ENCODE data around the gene TRAPPC14. TPM values are rescaled to one million over a fixed set of nuclear protein-coding genes. Genes with fewer than 3 reads are reported as not detected.
A peak's percentile ranks its signal among the peaks of the same experiment; 100 is the strongest.
"Not testable (repeated sequence)": the region's sequence is repeated elsewhere in the genome, so short reads cannot be mapped to it uniquely, and the experiment has no call there.

Gene TRAPPC14
- total RNA-seq, 6 donors from 2014 or later: 12.6 to 108 (median 25.3) TPM

DNA sequence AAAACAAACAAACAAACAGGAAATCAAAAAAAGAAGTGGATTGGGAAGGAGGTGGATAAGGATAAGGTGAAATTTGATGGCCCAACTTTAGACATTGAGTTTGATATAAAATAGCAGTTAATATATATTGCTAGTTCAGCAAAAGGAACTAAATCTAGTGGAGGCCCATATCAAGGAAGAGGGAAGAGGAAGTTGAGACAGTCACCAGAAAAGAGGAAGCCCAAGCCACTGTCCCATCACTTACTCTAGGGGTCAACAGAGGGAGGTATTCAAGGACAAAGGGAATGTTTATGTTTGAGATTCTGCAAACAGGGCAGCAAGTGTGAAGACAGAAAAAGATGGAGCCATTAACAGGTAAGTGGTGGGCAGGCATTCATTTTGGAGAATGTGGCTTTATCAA is 6.1 kb downstream of the TRAPPC14 start:
- Histone ChIP-seq H3K4me3 (no peak overlapping the region), H3K36me3 (peaks cover 3 to 45% (median 36%) of the 10 kb centered on the region in 4 donors), H3K27me3 (no peaks in the 10 kb centered on the region), H3K27ac (peak overlapping the region in 2 of 4 donors; percentile 6 to 64), H3K4me1 (peaks cover 19 to 54% (median 35%) of the 10 kb centered on the region in 4 donors), H3K9me3 (no peaks in the 10 kb centered on the region)
- TF ChIP-seq POLR2A (IDR thresholded peaks at IDR 0.05) (no peak), EP300 (IDR thresholded peaks at IDR 0.05) (no peak), POLR2AphosphoS5 (IDR thresholded peaks at IDR 0.05) (no peak)
- TF ChIP-seq, protein P1, sequence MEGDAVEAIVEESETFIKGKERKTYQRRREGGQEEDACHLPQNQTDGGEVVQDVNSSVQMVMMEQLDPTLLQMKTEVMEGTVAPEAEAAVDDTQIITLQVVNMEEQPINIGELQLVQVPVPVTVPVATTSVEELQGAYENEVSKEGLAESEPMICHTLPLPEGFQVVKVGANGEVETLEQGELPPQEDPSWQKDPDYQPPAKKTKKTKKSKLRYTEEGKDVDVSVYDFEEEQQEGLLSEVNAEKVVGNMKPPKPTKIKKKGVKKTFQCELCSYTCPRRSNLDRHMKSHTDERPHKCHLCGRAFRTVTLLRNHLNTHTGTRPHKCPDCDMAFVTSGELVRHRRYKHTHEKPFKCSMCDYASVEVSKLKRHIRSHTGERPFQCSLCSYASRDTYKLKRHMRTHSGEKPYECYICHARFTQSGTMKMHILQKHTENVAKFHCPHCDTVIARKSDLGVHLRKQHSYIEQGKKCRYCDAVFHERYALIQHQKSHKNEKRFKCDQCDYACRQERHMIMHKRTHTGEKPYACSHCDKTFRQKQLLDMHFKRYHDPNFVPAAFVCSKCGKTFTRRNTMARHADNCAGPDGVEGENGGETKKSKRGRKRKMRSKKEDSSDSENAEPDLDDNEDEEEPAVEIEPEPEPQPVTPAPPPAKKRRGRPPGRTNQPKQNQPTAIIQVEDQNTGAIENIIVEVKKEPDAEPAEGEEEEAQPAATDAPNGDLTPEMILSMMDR (IDR thresholded peaks at IDR 0.05): no peak
- ATAC-seq (ENCODE audit: low FRiP score in 2 of 2) (no peak), DNase-seq (peak in 1 of 2 donors; percentile 52)

DNA sequence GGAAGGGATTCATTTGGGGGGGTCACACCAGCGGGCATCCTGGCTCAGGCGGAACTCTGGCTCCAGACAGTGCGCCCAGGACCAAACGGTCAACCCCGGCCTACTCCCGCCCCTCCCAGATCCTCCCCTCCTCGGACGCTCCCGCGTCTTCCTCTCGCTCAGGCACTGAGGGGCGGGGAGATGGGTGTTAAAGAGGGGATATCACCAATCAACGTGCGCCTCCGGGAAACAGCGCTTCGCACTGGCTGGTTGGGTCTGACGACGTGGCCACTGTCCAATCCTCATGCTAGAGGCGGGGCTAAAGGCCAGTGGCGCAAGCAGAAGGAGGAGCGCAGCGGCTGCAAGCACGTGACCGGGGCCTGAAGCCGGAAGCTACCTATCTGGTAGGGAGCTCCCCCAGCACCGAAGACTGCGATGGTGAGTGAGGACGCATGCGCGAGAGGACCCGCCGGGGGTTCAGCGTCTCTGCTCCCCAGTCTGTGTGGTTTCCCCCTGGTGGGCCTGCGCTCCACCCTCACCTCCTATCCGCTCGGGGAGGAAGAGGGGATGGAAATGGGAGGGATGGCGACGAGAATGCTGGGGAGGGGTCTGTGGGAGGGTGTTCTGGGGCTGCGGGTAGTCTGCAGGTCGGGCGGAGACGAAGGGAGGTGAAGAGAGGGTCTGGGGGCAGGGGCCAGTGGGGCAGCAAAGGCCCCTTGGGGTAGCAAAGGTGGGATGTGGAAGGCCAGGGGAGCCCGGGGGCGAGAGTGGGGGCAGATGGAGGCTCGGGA is 9.8 kb downstream of the TRAPPC14 start, which contains the start of gene LAMTOR4:
Gene LAMTOR4 (plus strand): TSS at position 360 of the 770 bp plus-strand sequence. CDS start 55 bp downstream, at position 415.
- TF ChIP-seq EP300 (IDR thresholded peaks at IDR 0.05) (no peak), POLR2AphosphoS5 (IDR thresholded peaks at IDR 0.05) (peak; percentile 85 to 87), POLR2A (IDR thresholded peaks at IDR 0.05) (peak in 2 of 4 donors; percentile 64 to 81)
- TF ChIP-seq, protein P1 (IDR thresholded peaks at IDR 0.05): peak in 2 of 6 experiments; percentile 24 to 32
- Histone ChIP-seq H3K9me3 (no peaks in the 10 kb centered on the region), H3K27ac (peak within 1 kb of the TSS; percentile 79 to 99 (median 92)), H3K36me3 (peaks cover 0 to 12% (median 9%) of the 10 kb centered on the region in 4 donors), H3K27me3 (no peaks in the 10 kb centered on the region), H3K4me3 (peak within 1 kb of the TSS; percentile 90 to 97 (median 92)), H3K4me1 (peaks cover 14 to 31% (median 22%) of the 10 kb centered on the region in 4 donors)
- ATAC-seq (ENCODE audit: low FRiP score in 2 of 2): peak; percentile 99 to 100
- DNase-seq: peak; percentile 94 to 100
- WGBS, 2 donors: 0% methylated on average over 15 to 43 of the region's 46 CpGs

DNA sequence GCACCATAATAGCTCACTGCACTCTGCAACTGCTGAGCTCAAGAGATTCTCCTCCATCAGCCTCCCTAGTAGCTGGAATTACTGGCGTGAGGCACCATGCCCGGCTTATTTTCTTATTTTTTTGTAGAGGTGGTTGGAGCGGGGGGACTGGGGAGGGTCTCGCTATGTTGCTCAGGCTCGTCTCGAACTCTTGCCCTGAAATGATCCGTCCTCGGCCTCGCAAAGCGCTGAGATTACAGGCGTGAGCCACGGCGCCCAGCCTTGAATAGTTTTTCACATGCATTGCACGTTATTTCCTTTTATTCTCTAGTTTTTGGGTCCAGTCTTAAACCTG is 10.3 kb downstream of the TRAPPC14 start:
- ATAC-seq (ENCODE audit: low FRiP score in 2 of 2) (no peak), DNase-seq (no peak)
- 12 to 15% methylated on average over 14 of the region's 14 CpGs for WGBS, 2 donors
- Histone ChIP-seq H3K9me3 (no peaks in the 10 kb centered on the region), H3K27me3 (no peaks in the 10 kb centered on the region), H3K4me3 (peak overlapping the region; percentile 31 to 97 (median 92)), H3K4me1 (peaks cover 14 to 29% (median 21%) of the 10 kb centered on the region in 4 donors), H3K27ac (peak overlapping the region; percentile 40 to 99 (median 87)), H3K36me3 (peaks cover 0 to 6% (median 3%) of the 10 kb centered on the region in 4 donors)
- TF ChIP-seq, protein P1 (IDR thresholded peaks at IDR 0.05): no peak
- TF ChIP-seq POLR2AphosphoS5 (IDR thresholded peaks at IDR 0.05) (no peak), EP300 (IDR thresholded peaks at IDR 0.05) (no peak), POLR2A (IDR thresholded peaks at IDR 0.05) (no peak)

DNA sequence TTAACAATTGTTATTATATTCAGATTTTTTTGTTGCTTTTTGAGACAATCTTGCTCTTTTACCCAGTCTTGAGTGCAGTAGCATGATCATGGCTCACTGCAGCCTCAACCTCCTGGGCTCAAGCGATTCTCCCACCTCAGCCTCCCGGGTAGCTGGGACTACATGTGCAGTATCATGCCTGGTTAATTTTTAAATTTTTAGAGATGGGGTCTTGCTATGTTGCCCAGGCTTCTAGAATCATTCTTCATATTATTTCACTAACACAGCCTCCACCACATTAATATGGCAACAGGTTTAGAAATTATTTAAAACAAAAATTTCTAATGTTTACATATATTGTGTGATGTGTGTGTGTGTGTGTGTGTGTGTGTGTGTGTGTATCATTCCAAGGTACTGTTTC is 11.2 kb downstream of the TRAPPC14 start:
- Histone ChIP-seq H3K27me3 (no peaks in the 10 kb centered on the region), H3K4me3 (no peak overlapping the region), H3K27ac (no peak overlapping the region), H3K9me3 (no peaks in the 10 kb centered on the region), H3K36me3 (no peaks in the 10 kb centered on the region), H3K4me1 (peaks cover 10 to 29% (median 21%) of the 10 kb centered on the region in 4 donors)
- WGBS, 2 donors: 93 to 98% methylated on average over 2 of the region's 2 CpGs
- ATAC-seq (ENCODE audit: low FRiP score in 2 of 2) (no peak), DNase-seq (no peak)
- TF ChIP-seq EP300 (IDR thresholded peaks at IDR 0.05) (no peak), POLR2AphosphoS5 (IDR thresholded peaks at IDR 0.05) (no peak), POLR2A (IDR thresholded peaks at IDR 0.05) (no peak)
- TF ChIP-seq, protein P1 (IDR thresholded peaks at IDR 0.05): no peak

DNA sequence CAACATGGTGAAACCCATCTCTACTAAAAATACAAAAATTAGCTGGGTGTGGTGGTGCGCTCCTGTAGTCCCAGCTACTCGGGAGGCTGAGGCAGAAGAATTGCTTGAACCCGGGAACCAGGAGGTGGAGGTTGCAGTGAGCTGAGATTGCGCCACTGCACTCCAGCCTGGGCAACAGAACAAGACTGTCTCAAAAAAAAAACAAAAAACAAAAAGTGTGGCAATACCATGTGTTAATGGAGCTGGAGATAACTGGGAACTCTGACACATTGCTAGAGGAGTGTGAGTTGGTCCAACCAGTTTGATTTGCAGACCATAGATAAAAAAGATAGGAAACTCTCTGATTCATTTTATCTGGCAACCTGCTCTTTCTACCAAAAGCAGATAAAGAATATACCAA is 12.2 kb downstream of the TRAPPC14 start:
- not testable (repeated sequence) for ATAC-seq (ENCODE audit: low FRiP score in 2 of 2); H3K36me3 ChIP-seq; H3K27ac ChIP-seq; H3K9me3 ChIP-seq; DNase-seq; H3K4me3 ChIP-seq; H3K27me3 ChIP-seq
- H3K4me1 ChIP-seq: peaks cover 10 to 29% (median 16%) of the 10 kb centered on the region in 4 donors
- 69 to 76% methylated on average over 4 of the region's 4 CpGs for WGBS, 2 donors
